GM23338 (cell line): ENCODE measurements around the gene MYO9A. TPM values are rescaled to one million over a fixed set of nuclear protein-coding genes. Genes with fewer than 3 reads are reported as not detected.

Source experiments
- ATAC-seq: fragments of 200-7000 bp; cut with Tn5 transposase; 3 replicates; pipeline ENCODE4 v1.9.1; 2020
- DNase-seq: peaks from one replicate; pipeline ENCODE4 v3.0.0-alpha.2; 2015; ENCODE audit warnings: low spot score
- H2AFZ ChIP-seq: fragments of 200-600 bp; sonication (generic); 2 replicates; pipeline ENCODE4 v1.8.0; 2016; ENCODE audit warnings: antibody characterized with exemption, mild to moderate bottlenecking, moderate library complexity
- H3F3A ChIP-seq: fragments of 200-600 bp; sonication (generic); replicated peaks from 2 replicates; pipeline ENCODE4 v1.8.0; 2017; ENCODE audit warnings: antibody characterized with exemption, mixed run types, low read depth
- H3K27ac ChIP-seq: fragments of 200-600 bp; sonication (generic); 2 replicates; pipeline ENCODE4 v1.6.1; 2016; ENCODE audit warnings: low read depth
- H3K27me3 ChIP-seq: fragments of 200-600 bp; sonication (generic); 2 replicates; pipeline ENCODE4 v1.8.0; 2016; ENCODE audit warnings: mild to moderate bottlenecking, mixed run types, moderate library complexity; ENCODE audit not compliant: insufficient read depth
- H3K36me3 ChIP-seq: fragments of 200-600 bp; sonication (generic); 2 replicates; pipeline ENCODE4 v1.8.0; 2016; ENCODE audit warnings: mild to moderate bottlenecking; ENCODE audit not compliant: insufficient read depth
- H3K4me1 ChIP-seq: fragments of 200-600 bp; sonication (generic); 2 replicates; pipeline ENCODE4 v1.8.0; 2016; ENCODE audit warnings: mild to moderate bottlenecking, moderate library complexity; ENCODE audit not compliant: insufficient read depth
- H3K4me2 ChIP-seq: fragments of 200-600 bp; sonication (generic); 2 replicates; pipeline ENCODE4 v1.7.1; 2017; ENCODE audit warnings: mixed run types
- H3K4me3 ChIP-seq: fragments of 200-600 bp; sonication (generic); 2 replicates; pipeline ENCODE4 v1.6.1; 2016; ENCODE audit warnings: mixed run types
- H3K79me2 ChIP-seq: fragments of 200-600 bp; sonication (generic); replicated peaks from 2 replicates; pipeline ENCODE4 v1.8.0; 2017; ENCODE audit warnings: mild to moderate bottlenecking; ENCODE audit not compliant: insufficient read depth
- H3K9me2 ChIP-seq: fragments of 200-600 bp; sonication (generic); 2 replicates; pipeline ENCODE4 v1.8.0; 2017; ENCODE audit not compliant: insufficient read depth
- H4K20me1 ChIP-seq: fragments of 200-600 bp; sonication (generic); replicated peaks from 2 replicates; pipeline ENCODE4 v1.8.0; 2017; ENCODE audit warnings: mild to moderate bottlenecking; ENCODE audit not compliant: insufficient read depth
- H3K27ac Mint-ChIP-seq: 2 replicates; pipeline ENCODE4 v1.8.0; 2020; ENCODE audit warnings: inconsistent platforms, mild to moderate bottlenecking, moderate library complexity, mixed read lengths
- H3K27me3 Mint-ChIP-seq: 3 replicates; pipeline ENCODE4 v1.8.0; 2022; ENCODE audit warnings: low read depth, mild to moderate bottlenecking, moderate library complexity, mixed read lengths, inconsistent platforms; ENCODE audit not compliant: insufficient read depth, poor library complexity
- H3K36me3 Mint-ChIP-seq: 3 replicates; pipeline ENCODE4 v1.8.0; 2021; ENCODE audit warnings: low read depth, mild to moderate bottlenecking, inconsistent platforms, moderate library complexity, mixed read lengths
- H3K4me1 Mint-ChIP-seq: 3 replicates; pipeline ENCODE4 v1.8.0; 2020; ENCODE audit warnings: mild to moderate bottlenecking, inconsistent platforms, mixed read lengths
- H3K4me3 Mint-ChIP-seq: 3 replicates; pipeline ENCODE4 v1.8.0; 2021; ENCODE audit warnings: moderate library complexity, mild to moderate bottlenecking, inconsistent platforms, mixed read lengths
- H3K9me3 Mint-ChIP-seq: 3 replicates; pipeline ENCODE4 v1.8.0; 2020; ENCODE audit warnings: moderate library complexity, mild to moderate bottlenecking, inconsistent platforms, mixed read lengths
- CREB1 ChIP-seq: fragments of 250-450 bp; sonication (Bioruptor Pico); IDR thresholded peaks from 2 replicates; pipeline ENCODE4 v1.5.0; 2020; ENCODE audit warnings: low read depth, mild to moderate bottlenecking, moderate library complexity
- CTCF ChIP-seq, 2 experiments: fragments of 200-600 bp in 1 of 2; sonication (generic) in 1 of 2; conservative IDR thresholded peaks; 2 replicates each; pipeline versions ENCODE4 v1.5.1 to v1.6.1; 2016 to 2017; ENCODE audit warnings: antibody characterized with exemption in 2 of 2, low read depth in 2 of 2, mild to moderate bottlenecking in 2 of 2, moderate library complexity in 1 of 2
- ETS1 ChIP-seq: IDR thresholded peaks from 2 replicates; pipeline ENCODE4 v1.6.1; 2016; ENCODE audit warnings: antibody characterized with exemption
- EZH2phosphoT487 ChIP-seq: fragments of 200-600 bp; sonication (generic); IDR thresholded peaks from one replicate; pipeline ENCODE4 v1.8.1; 2018; ENCODE audit warnings: antibody characterized with exemption; ENCODE audit not compliant: unreplicated experiment
- JUNB ChIP-seq: IDR thresholded peaks from one replicate; pipeline ENCODE4 v1.6.1; 2016; ENCODE audit warnings: antibody characterized with exemption; ENCODE audit not compliant: unreplicated experiment
- STAT1 ChIP-seq: IDR thresholded peaks from one replicate; pipeline ENCODE4 v1.6.1; 2016; ENCODE audit warnings: antibody characterized with exemption; ENCODE audit not compliant: unreplicated experiment
- ZNF114 ChIP-seq: fragments of 250-450 bp; sonication (Bioruptor Pico); IDR thresholded peaks from 2 replicates; pipeline ENCODE4 v1.5.0; 2020; ENCODE audit warnings: mild to moderate bottlenecking, moderate library complexity
- ZNF331 ChIP-seq: fragments of 250-450 bp; sonication (Bioruptor Pico); IDR thresholded peaks from 2 replicates; pipeline ENCODE4 v1.5.0; 2020; ENCODE audit warnings: low read depth, mild to moderate bottlenecking, moderate library complexity
- ZNF462 ChIP-seq: fragments of 250-450 bp; sonication (Bioruptor Pico); IDR thresholded peaks from 2 replicates; pipeline ENCODE4 v1.5.0; 2020; ENCODE audit warnings: mild to moderate bottlenecking, moderate library complexity
- polyA plus RNA-seq: library from polyadenylated mRNA; unstranded; fragments of >200 nt; fragmentation: Nextera tagmentation; extraction: Ambion mirVana; gene quantifications from 2 replicates; pipeline ENCODE4 v1.2.1, GENCODE V29; 2016
- total RNA-seq: library from RNA; depleted of rRNA; stranded (reverse); fragments of >200 nt; shearing (Covaris generic); gene quantifications from 2 replicates; pipeline ENCODE4 v1.2.3, GENCODE V29; 2014

The MYO9A gene
- total and polyA plus RNA-seq, 2 experiments from 2014 or later = 11.6 to 32.8 TPM

GRCh38 chr15:71932689-71933088 is 185.3 kb downstream of the MYO9A start (continued):
- TF ChIP-seq ZNF462 (CRISPR knock-in tag) = no peak

GRCh38 chr15:71931261-71931660 is 186.7 kb downstream of the MYO9A start:
- DNase-seq (no peak), ATAC-seq (no peak)
- Histone ChIP-seq H3K4me3 (no peak overlapping the region), H2AFZ (no peak overlapping the region), H3K36me3 (peaks cover 4% of the 10 kb centered on the region; the same call in 1 of the 2 replicates), H3K4me2 (no peak overlapping the region), H3F3A (no peaks in the 10 kb centered on the region), H4K20me1 (no peaks in the 10 kb centered on the region), H3K27ac (no peak overlapping the region), H3K27me3 (no peaks in the 10 kb centered on the region), H3K9me2 (no peaks in the 10 kb centered on the region), H3K79me2 (no peaks in the 10 kb centered on the region), H3K4me1 (no peaks in the 10 kb centered on the region)
- Mint-ChIP-seq H3K27ac (no peak overlapping the region), H3K36me3 (peaks cover 17% of the 10 kb centered on the region; the same call in 2 of the 3 replicates), H3K4me3 (no peak overlapping the region), H3K27me3 (no peaks in the 10 kb centered on the region), H3K4me1 (no peaks in the 10 kb centered on the region), H3K9me3 (peaks cover 12% of the 10 kb centered on the region)
- TF ChIP-seq EZH2phosphoT487 = no peak
- no peak for TF ChIP-seq CTCF (conservative IDR thresholded peaks at IDR 0.05; ENCODE audit: low read depth in 2 of 2)
- no peak for TF ChIP-seq ETS1
- no peak for TF ChIP-seq CREB1 (CRISPR knock-in tag)
- TF ChIP-seq STAT1 = no peak
- no peak for TF ChIP-seq ZNF331
- TF ChIP-seq JUNB = no peak
- TF ChIP-seq ZNF114 (CRISPR knock-in tag) = no peak
